Activated T-cell treated with anti-CD3 and anti-CD28 coated beads, Interleukin-2, amount 50 U/mL, for 72 hours (primary cell): Measurements from ENCODE around the gene PGPEP1. TPM values are rescaled to one million over a fixed set of nuclear protein-coding genes. Genes with fewer than 3 reads are reported as not detected.

Experiments used
- ATAC-seq, 2 donors: fragments of 150-1000 bp; cut with Tn5 transposase; replicated peaks in 1 of 2; 2 replicates each; pipeline ENCODE4 v1.10.0; 2021; ENCODE audit warnings: moderate library complexity in 2 of 2, mild to moderate bottlenecking in 1 of 2
- DNase-seq, 2 donors: peaks; one replicate each; pipeline ENCODE4 v3.0.0; 2021 to 2022; ENCODE audit warnings: mixed read lengths in 1 of 2
- H3K27ac Mint-ChIP-seq: one replicate; pipeline ENCODE4 v1.8.0; 2022; ENCODE audit warnings: mild to moderate bottlenecking, moderate library complexity, mixed read lengths
- H3K27me3 Mint-ChIP-seq: one replicate; pipeline ENCODE4 v1.8.0; 2022; ENCODE audit warnings: low read depth, mixed read lengths
- H3K36me3 Mint-ChIP-seq, 2 donors: one replicate each; pipeline ENCODE4 v1.8.0; 2022; ENCODE audit warnings: mixed read lengths in 2 of 2, mild to moderate bottlenecking in 1 of 2; ENCODE audit not compliant: insufficient read depth in 2 of 2
- H3K4me1 Mint-ChIP-seq: one replicate; pipeline ENCODE4 v1.8.0; 2022; ENCODE audit warnings: low read depth, mixed read lengths
- H3K4me3 Mint-ChIP-seq, 2 donors: one replicate each; pipeline ENCODE4 v1.8.0; 2022; ENCODE audit warnings: mild to moderate bottlenecking in 2 of 2, mixed read lengths in 2 of 2, moderate library complexity in 2 of 2
- H3K9me3 Mint-ChIP-seq, 2 donors: one replicate each; pipeline ENCODE4 v1.8.0; 2022; ENCODE audit warnings: mixed read lengths in 2 of 2
- total RNA-seq, 2 donors: library from RNA; stranded (reverse); gene quantifications; one replicate each; pipeline ENCODE4 v1.2.3, GENCODE V29; 2022

The PGPEP1 gene
- total RNA-seq, 2 donors from 2014 or later: 55.5 to 58.0 TPM

DNA sequence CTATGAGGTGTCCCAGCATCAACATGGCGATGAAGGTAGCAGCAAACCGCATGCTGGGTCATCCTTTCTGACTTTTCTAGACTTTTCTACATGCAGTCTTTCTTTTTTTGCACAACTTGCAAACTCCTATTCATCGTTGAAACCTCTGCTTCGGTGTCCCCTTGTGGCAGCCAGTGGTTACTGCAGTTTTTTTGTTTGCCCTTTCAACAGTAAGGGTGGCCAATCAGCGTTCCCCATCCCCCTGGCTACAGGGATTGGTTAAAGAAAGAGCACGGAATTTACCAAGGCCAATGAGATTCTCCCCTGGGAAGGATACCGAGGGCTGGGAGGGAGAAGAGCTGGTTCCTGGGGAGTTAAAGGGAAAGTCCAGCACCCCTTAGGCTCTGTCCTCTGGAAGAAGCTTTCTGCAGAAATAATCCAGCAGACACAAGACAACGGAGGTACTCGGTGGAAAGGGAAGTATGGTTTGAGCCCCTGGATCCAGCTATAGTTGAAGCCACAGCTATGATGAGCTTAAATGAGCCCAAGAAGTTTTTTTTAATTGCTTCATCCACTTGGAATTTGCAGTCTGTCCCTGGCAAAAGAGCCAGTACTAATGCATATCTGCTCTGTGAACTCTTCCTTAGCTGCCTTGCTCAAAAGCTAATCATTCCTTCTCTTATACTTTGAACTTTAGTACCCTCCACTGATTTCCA is 11.9 kb upstream of the PGPEP1 start:
- ATAC-seq (peak; percentile 100), DNase-seq (peak; percentile 87 to 92)
- H3K27me3 Mint-ChIP-seq: no peaks in the 10 kb centered on the region
- no peaks in the 10 kb centered on the region for H3K9me3 Mint-ChIP-seq
- H3K4me3 Mint-ChIP-seq: peak overlapping the region; percentile 70 to 86
- H3K36me3 Mint-ChIP-seq: no peaks in the 10 kb centered on the region
- H3K27ac Mint-ChIP-seq: no peak overlapping the region
- peaks cover 27% of the 10 kb centered on the region for H3K4me1 Mint-ChIP-seq

DNA sequence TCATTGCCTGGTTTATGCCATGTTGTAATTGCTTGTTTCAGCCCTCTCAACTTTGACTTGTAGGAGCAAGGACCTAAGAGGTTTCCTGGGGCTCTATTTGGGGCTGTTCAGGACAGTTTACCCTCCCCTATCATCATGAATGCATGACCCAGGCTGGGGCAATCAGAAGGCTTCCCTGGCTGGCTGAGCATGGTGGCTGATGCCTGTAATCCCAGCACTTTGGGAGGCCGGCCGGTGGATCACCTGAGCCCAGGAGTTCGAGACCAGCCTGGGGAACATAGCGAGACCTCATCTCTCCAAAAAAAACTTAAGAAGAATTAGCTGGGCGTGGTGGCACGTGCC is 11.4 kb upstream of the PGPEP1 start:
- Mint-ChIP-seq H3K27me3 (no peaks in the 10 kb centered on the region), H3K4me3 (peak overlapping the region; percentile 70 to 86), H3K4me1 (peaks cover 22% of the 10 kb centered on the region), H3K9me3 (no peaks in the 10 kb centered on the region), H3K36me3 (no peaks in the 10 kb centered on the region), H3K27ac (no peak overlapping the region)
- DNase-seq (no peak), ATAC-seq (no peak)

DNA sequence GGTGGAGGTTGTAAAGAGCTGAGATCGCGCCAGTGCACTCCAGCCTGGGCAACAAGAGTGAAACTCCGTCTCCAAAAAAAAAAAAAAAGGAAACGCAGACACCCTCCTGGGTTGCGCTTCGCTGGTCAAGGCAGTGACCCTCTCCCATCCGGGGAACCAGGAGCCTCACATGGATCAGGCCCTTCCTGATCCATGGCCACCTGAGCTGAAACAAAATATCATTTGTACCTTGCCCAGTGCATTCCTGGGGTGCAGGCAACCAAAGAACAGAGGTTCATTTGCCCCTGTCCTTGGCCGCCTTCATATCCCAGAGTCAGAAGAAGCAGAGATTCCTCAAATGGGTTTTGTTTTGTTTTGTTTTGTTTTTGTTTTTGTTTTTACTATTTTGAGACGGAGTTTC is 9.5 kb upstream of the PGPEP1 start:
- Mint-ChIP-seq H3K9me3 (no peaks in the 10 kb centered on the region), H3K4me3 (no peak overlapping the region), H3K4me1 (peaks cover 16% of the 10 kb centered on the region), H3K27me3 (no peaks in the 10 kb centered on the region), H3K36me3 (no peaks in the 10 kb centered on the region), H3K27ac (no peak overlapping the region)
- no peak for ATAC-seq
- no peak for DNase-seq

DNA sequence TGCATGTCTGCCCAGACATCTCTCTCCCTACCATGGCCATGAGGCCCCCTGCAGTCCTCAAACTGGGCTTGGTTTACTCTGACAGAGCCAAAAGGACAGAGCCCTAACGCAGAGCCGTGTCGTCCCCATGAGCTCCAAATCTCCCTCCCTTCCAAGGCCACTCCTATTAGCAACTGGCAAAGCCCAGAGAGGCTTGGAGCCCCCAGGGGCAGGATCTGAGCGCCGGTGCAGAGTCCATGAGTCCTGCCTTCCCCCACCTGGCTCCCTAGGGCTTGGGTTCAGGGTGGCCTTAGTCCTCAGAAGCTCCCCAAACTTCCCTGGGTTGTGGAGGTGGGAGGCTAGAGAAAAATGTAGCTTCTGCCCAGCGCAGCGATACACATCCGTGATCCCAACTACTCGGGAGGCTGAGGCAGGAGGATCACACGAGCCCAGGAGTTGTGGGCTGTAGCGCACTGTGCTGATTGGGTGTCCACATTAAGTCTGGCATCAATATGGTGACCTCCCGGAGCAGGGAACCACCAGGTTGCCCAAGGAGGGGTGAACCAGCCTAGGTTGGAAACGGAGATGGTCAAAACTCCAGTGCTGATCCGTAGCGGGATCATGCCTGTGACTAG is 7.4 kb upstream of the PGPEP1 start:
- no peak for DNase-seq
- Mint-ChIP-seq H3K4me1 (peaks cover 16% of the 10 kb centered on the region), H3K9me3 (no peaks in the 10 kb centered on the region), H3K27me3 (no peaks in the 10 kb centered on the region), H3K36me3 (no peaks in the 10 kb centered on the region), H3K4me3 (no peak overlapping the region), H3K27ac (no peak overlapping the region)
- ATAC-seq: no peak

DNA sequence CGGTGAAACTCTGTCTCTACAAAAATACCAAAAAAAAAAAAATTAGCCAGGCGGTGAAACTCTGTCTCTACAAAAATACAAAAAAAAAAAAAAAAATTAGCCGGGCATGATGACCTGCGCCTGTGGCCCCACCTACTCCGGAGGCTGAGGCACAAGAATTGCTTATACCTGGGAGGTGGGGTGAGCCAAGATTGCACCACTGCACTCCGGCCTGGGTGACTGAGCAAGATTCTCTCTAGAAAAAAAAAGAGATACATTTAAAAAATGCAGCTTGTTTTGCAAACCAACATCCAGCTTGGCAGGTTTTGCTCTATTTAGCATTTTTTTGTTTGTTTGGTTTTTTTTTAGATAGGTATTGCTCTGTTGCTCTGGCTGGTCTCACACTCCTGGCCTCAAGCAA is 6.7 kb upstream of the PGPEP1 start:
- no peaks in the 10 kb centered on the region for H3K27me3 Mint-ChIP-seq
- H3K36me3 Mint-ChIP-seq: no peaks in the 10 kb centered on the region
- no peak for ATAC-seq
- no peak overlapping the region for H3K27ac Mint-ChIP-seq
- H3K9me3 Mint-ChIP-seq: no peaks in the 10 kb centered on the region
- peaks cover 11% of the 10 kb centered on the region for H3K4me1 Mint-ChIP-seq
- no peak for DNase-seq
- no peak overlapping the region for H3K4me3 Mint-ChIP-seq

DNA sequence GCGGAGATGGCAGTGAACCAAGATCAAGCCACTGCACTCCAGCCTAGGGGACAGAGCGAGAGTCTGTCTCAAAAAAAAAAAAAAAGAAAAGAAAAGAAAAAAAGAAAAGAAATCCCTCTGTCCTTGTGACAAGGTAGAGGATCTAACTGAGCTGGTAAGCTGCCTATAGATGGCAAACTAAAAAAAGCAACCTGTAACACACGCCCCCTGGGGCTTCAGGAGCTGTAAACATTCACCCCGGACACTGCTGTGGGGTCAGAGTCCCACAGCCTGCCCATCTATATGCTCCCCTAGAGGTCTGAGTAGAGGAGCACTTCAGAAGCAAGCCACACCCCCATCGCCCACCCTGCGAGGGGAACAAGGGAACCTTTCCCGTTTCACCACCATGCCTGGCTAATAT is 4.3 kb upstream of the PGPEP1 start:
- H3K4me1 Mint-ChIP-seq: peaks cover 7% of the 10 kb centered on the region
- H3K4me3 Mint-ChIP-seq: no peak overlapping the region
- peaks cover 0 to 2% of the 10 kb centered on the region in 2 donors for H3K36me3 Mint-ChIP-seq
- H3K27ac Mint-ChIP-seq: no peak overlapping the region
- no peaks in the 10 kb centered on the region for H3K9me3 Mint-ChIP-seq
- ATAC-seq (no peak), DNase-seq (no peak)
- H3K27me3 Mint-ChIP-seq: no peaks in the 10 kb centered on the region

DNA sequence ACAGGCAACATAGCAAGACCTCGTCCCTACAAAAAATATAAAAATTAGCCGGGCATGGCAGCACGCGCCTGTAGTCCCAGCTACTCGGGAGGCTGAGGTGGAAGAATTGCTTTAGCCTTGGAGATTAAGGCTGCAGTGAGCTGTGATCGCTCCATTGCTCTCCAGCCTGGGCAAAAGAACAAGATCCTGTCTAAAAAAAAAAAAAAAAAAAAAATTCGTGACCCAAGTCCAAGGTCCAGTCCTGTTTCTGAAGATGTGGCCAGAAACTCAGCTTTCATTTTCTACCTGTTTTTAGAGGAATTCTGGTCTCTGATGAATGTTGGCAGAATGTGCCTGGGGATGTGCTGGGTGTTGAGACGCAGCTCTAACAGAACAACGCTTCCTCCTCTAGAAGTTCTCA is 1.9 kb upstream of the PGPEP1 start:
- no peak overlapping the region for H3K27ac Mint-ChIP-seq
- no peak for ATAC-seq
- H3K27me3 Mint-ChIP-seq: no peaks in the 10 kb centered on the region
- DNase-seq: no peak
- peaks cover 19% of the 10 kb centered on the region for H3K4me1 Mint-ChIP-seq
- H3K4me3 Mint-ChIP-seq: peak overlapping the region; percentile 37 to 43
- H3K9me3 Mint-ChIP-seq: no peaks in the 10 kb centered on the region
- peaks cover 2 to 4% of the 10 kb centered on the region in 2 donors for H3K36me3 Mint-ChIP-seq

DNA sequence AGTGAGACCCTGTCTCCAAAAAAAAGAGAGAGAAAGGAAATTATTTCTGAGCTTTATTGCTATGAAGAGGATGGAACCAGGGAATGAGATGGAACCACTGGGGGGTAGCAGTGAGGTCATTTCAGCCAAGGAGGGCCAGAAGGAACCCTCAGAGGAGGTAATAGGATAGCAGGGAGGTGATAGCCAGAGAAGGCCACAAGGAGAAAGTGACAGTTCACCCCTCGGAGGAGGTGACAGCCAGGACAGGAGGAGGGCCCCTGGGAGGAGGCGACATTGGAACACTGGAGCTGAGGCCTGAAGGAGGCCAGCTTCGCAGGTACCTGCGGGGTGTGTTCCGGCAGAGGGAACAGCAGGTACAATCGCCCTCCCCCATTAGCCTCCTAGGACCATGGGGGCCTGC is 675 bp upstream of the PGPEP1 start:
- Mint-ChIP-seq H3K4me1 (peaks cover 19% of the 10 kb centered on the region), H3K4me3 (peak overlapping the region; percentile 87 to 95), H3K27me3 (no peaks in the 10 kb centered on the region), H3K27ac (no peak overlapping the region), H3K36me3 (peaks cover 2 to 6% of the 10 kb centered on the region in 2 donors), H3K9me3 (no peaks in the 10 kb centered on the region)
- ATAC-seq (no peak), DNase-seq (no peak)

DNA sequence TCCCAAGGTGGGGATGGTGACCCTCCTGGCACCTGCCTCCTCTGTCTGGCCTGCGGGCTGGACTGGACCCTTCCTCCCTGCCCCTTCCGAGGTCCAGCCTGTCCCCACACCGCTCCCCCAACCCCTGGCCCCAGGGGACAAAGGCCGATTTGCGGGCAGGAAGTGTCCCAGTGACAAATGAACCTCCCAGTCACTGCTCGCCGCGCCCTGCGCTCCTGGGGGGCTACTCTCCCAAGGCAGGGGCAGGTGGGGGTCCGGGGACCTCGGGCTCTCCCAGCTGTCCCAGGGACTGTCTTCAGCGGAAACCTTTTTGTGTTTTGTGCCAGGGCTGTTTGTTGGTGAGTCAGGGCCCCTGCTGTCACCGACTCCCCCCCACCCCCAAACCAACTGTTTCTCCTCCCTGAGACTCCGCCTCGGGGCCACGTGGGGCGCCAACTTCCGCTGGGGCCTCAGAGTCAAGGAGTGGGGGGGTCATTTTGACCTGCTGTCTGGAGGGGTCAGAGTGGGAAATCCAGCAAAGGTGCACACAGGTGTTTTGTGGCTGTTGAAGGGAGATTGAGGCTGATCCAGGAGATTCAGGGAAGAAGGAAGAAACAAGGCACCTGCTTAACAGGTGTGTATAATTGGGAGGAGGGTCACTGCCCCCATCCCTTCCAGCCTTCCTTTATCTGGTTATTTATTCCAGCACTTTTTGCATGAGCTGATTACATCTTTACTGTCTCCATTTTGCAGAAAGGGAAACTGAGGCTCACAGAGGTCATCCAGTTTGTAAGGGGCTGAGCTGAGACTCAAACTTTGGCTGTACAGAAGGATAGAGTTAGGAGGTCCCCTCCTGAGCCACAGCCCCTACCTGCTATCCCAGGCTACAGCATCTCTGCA is 831 bp downstream of the PGPEP1 start:
- peak overlapping the region; percentile 87 to 95 for H3K4me3 Mint-ChIP-seq
- peaks cover 22% of the 10 kb centered on the region for H3K4me1 Mint-ChIP-seq
- H3K27me3 Mint-ChIP-seq: no peaks in the 10 kb centered on the region
- DNase-seq (peak; percentile 77 to 81), ATAC-seq (peak; percentile 85)
- H3K9me3 Mint-ChIP-seq: no peaks in the 10 kb centered on the region
- peaks cover 2 to 7% of the 10 kb centered on the region in 2 donors for H3K36me3 Mint-ChIP-seq
- no peak overlapping the region for H3K27ac Mint-ChIP-seq

DNA sequence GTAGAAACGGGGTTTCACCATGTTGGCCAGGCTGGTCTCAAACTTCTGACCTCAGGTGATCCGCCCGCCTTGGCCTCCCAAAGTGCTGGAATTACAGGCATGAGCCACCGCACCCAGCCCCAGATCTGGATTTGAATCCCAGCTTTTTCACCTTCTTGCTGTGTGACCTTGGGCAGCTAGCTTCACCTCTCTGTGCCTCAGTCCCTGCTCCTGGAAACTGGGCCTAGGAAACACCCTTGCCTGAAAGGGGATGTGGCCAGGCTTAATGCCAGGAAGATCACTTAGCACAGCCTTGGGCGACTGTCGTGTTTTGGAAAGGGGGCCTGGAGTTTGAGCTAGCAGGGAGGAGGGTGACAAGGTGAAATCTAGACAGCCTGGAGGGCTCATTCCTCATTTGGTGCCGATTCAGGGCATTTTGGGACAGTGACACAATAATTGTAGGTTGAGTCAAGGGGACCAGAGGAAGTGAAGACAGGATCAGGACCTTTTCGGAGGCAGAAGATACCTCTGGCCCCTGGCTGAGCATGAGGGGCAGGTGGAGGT is 1.8 kb downstream of the PGPEP1 start:
- peaks cover 26% of the 10 kb centered on the region for H3K4me1 Mint-ChIP-seq
- no peak for DNase-seq
- no peak for ATAC-seq
- H3K36me3 Mint-ChIP-seq: peaks cover 2 to 9% of the 10 kb centered on the region in 2 donors
- H3K27me3 Mint-ChIP-seq: no peaks in the 10 kb centered on the region
- peak overlapping the region; percentile 15 for H3K27ac Mint-ChIP-seq
- H3K9me3 Mint-ChIP-seq: no peaks in the 10 kb centered on the region
- H3K4me3 Mint-ChIP-seq: peak overlapping the region; percentile 87 to 95

DNA sequence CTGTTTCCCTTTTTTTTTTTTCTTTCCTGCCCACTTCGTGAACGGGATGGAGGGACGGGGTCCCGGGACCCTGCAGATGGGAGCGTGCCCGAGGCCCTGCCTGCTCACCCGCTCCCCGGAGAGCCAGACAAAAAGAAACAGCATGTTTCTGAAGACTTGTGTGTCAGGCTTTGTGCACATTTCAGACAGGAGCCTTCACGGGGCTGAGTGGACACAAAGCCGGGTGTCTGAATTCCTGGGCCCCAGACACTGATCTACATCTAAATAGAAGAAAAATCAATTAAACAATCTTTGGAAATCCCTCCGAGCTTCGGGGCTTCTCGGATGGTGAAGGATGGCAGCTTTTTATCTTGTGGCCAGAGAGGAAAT is 4.2 kb downstream of the PGPEP1 start:
- H3K36me3 Mint-ChIP-seq: peaks cover 4 to 9% of the 10 kb centered on the region in 2 donors

DNA sequence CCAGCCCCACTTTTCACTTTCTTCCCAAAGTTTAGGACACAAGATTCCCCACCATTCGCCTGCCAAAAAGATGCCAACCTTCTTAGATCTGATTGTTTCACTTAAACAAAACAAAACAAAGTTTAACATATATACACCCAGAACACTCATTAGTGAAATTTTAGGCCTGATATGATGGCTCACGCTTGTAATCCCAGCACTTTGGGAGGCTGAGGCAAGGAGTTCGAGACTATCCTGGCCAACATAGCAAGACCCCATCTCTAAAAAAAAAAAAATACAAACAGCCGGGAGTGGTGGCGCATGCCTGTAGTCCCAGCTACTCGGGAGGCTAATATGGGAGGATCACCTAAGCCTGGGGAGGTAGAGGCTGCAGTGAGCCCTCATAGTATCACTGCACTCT is 4.9 kb downstream of the PGPEP1 start:
- DNase-seq: no peak
- Mint-ChIP-seq H3K4me1 (peaks cover 19% of the 10 kb centered on the region), H3K36me3 (peaks cover 4 to 10% of the 10 kb centered on the region in 2 donors), H3K27ac (no peak overlapping the region), H3K9me3 (no peaks in the 10 kb centered on the region), H3K27me3 (no peaks in the 10 kb centered on the region), H3K4me3 (no peak overlapping the region)
- ATAC-seq: no peak

More for the DNA sequence above, 4.2 kb downstream of the PGPEP1 start:
- ATAC-seq (no peak), DNase-seq (no peak)
- Mint-ChIP-seq H3K4me3 (no peak overlapping the region), H3K27me3 (no peaks in the 10 kb centered on the region), H3K9me3 (no peaks in the 10 kb centered on the region), H3K27ac (no peak overlapping the region), H3K4me1 (peaks cover 23% of the 10 kb centered on the region)

DNA sequence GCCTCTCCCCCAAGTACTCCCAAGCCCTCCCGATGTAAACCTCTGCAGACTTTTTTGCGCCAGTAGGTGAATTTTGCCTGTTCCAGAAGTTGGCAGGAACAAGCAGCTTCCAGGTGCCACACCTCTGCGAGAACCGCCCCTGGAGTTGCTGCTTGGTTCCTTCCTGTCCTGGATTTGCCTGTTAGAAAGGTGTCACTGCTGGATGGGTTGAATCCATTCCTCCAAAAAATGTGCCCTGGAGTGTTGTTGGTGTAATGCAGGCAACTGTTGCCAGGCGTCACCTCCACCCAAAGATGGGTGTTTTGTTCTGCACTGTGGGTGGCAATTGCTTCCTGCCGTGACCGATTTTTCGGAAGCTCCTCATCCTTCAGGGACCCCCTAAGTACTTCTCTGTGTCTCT is 5.7 kb downstream of the PGPEP1 start:
- H3K4me3 Mint-ChIP-seq: no peak overlapping the region
- peaks cover 2 to 11% of the 10 kb centered on the region in 2 donors for H3K36me3 Mint-ChIP-seq
- DNase-seq (no peak), ATAC-seq (no peak)
- H3K27ac Mint-ChIP-seq: no peak overlapping the region
- H3K4me1 Mint-ChIP-seq: peaks cover 19% of the 10 kb centered on the region
- H3K27me3 Mint-ChIP-seq: no peaks in the 10 kb centered on the region
- no peaks in the 10 kb centered on the region for H3K9me3 Mint-ChIP-seq
